ENCODE data around the gene ZNF570. TPM values are rescaled to one million over a fixed set of nuclear protein-coding genes. Genes with fewer than 3 reads are reported as not detected.

ZNF570 gene
- total and polyA plus RNA-seq, 2 donors (not counting 3 experiments of a cell fraction or from before 2014, with no cell fraction given): 1.0 to 5.0 TPM

- intact Hi-C loops (cut with micrococcal nuclease): no loop called here
- Histone ChIP-seq H3K9me3 (replicated peaks; ENCODE audit: control insufficient read depth, insufficient read depth, low read length) (peaks cover 9% of the 10 kb centered on the region), H3K27ac (ENCODE audit: insufficient read depth, low read depth, low read length) (no peak overlapping the region), H3K4me3 (replicated peaks in 1 of 3; ENCODE audit: insufficient read depth in 1 of 3, low read depth in 1 of 3, low read length in 3 of 3) (no peak overlapping the region), H3K4me2 (ENCODE audit: insufficient read depth, low read length) (no peak overlapping the region), H3K36me3 (ENCODE audit: control insufficient read depth in 2 of 2, extremely low read depth in 1 of 2, insufficient read depth in 2 of 2, low read length in 2 of 2) (no peaks in the 10 kb centered on the region), H3K9me1 (replicated peaks; ENCODE audit: control insufficient read depth, extremely low read depth, insufficient read depth, low read length) (no peaks in the 10 kb centered on the region), H2AFZ (ENCODE audit: low read depth, low read length) (no peak overlapping the region), H3K4me1 (ENCODE audit: control insufficient read depth, extremely low read depth, insufficient read depth, low read length) (no peaks in the 10 kb centered on the region), H3K9ac (replicated peaks; ENCODE audit: extremely low read depth, insufficient read depth, low read length) (no peak overlapping the region), H4K20me1 (replicated peaks; ENCODE audit: control insufficient read depth, extremely low read depth, insufficient read depth, low read length) (no peaks in the 10 kb centered on the region), H3K79me2 (ENCODE audit: control insufficient read depth, insufficient read depth, low read length) (no peaks in the 10 kb centered on the region), H3K27me3 (ENCODE audit: control insufficient read depth in 2 of 2, insufficient read depth in 2 of 2, low read length in 2 of 2) (no peaks in the 10 kb centered on the region)
- DNase-seq (ENCODE audit: low read depth, low spot score) (no peak), FAIRE-seq (no peak)
- dilution Hi-C loops (cut with MboI; ENCODE audit: extremely low pct_ligation_motif_present, low sequenced_read_pairs): no loop called here
- TF ChIP-seq POLR2AphosphoS5 (IDR thresholded peaks at IDR 0.05; ENCODE audit: insufficient read depth, low read depth, low read length) (no peak), FOS (IDR thresholded peaks at IDR 0.05; ENCODE audit: borderline replicate concordance, insufficient read depth, low read length) (no peak), CTCF (IDR thresholded peaks at IDR 0.05; ENCODE audit: extremely low read depth in 1 of 2, insufficient read depth in 1 of 2, low read depth in 1 of 2, low read length in 2 of 2) (no peak), GATA2 (IDR thresholded peaks at IDR 0.05; ENCODE audit: insufficient read depth, insufficient read length, low read depth, low read length) (no peak), EZH2 (IDR thresholded peaks at IDR 0.05; ENCODE audit: borderline replicate concordance, low read depth, low read length, severe bottlenecking) (no peak), JUN (IDR thresholded peaks at IDR 0.05; ENCODE audit: borderline replicate concordance, insufficient read depth, insufficient read length, low read depth) (no peak), MYC (IDR thresholded peaks at IDR 0.05; ENCODE audit: low read depth, low read length) (no peak), MAX (IDR thresholded peaks at IDR 0.05; ENCODE audit: insufficient read depth, insufficient read length) (no peak), POLR2A (IDR thresholded peaks at IDR 0.05; ENCODE audit: low read depth, low read length) (no peak)
- ChIA-PET POLR2A (no interaction called here), CTCF (no interaction called here)
- BruUV-seq (replicated peaks): no TSS peak
Measured at GRCh38 chr19:37452500-37453245, 16.5 kb upstream of the ZNF570 start.
